Cardiac septum (tissue), 1 donor: Measurements from ENCODE around the gene MUC6. TPM values are rescaled to one million over a fixed set of nuclear protein-coding genes. Genes with fewer than 3 reads are reported as not detected.

Experiments
- DNase-seq: peaks from one replicate; pipeline ENCODE4 v3.0.0-alpha.2; 2020; ENCODE audit warnings: low spot score
- intact Hi-C: fragments of 100-400 bp; cut with DNase I; formaldehyde crosslinking; loops from one replicate; pipeline ENCODE4 v1.14.0; 2022
- total RNA-seq: library from RNA; stranded (reverse); fragmentation: NEBNext Ultra II Directional; extraction: Animal tissue kit (Norgen Biotek cat#: 25700); gene quantifications from one replicate; pipeline ENCODE4 v1.2.1, GENCODE V29; 2021
- donor health status: DM: no; HTN: no; CAD: no.

Gene MUC6
- total RNA-seq, 1 donor from 2014 or later, result not detected

- no peak for DNase-seq
- intact Hi-C loops, result no loop called here
Measured at GRCh38 chr11:1029654-1030053, 6.9 kb downstream of the MUC6 start.

- no peak for DNase-seq
- intact Hi-C loops, result no loop called here
Measured at GRCh38 chr11:1029051-1029450, 7.5 kb downstream of the MUC6 start.

- intact Hi-C loops, result no loop called here
- DNase-seq, result no peak
Measured at GRCh38 chr11:1028616-1029015, 7.9 kb downstream of the MUC6 start.

- intact Hi-C loops, result no loop called here
- DNase-seq, result no peak
Measured at GRCh38 chr11:1028291-1028540, 8.3 kb downstream of the MUC6 start.

GRCh38 chr11:1027483-1028290 is 8.8 kb downstream of the MUC6 start:
- intact Hi-C loops, result no loop called here
- no peak for DNase-seq

- no peak for DNase-seq
- intact Hi-C loops, result no loop called here
Measured at GRCh38 chr11:1026641-1027482, 9.7 kb downstream of the MUC6 start.

GRCh38 chr11:1026163-1026450 is 10.4 kb downstream of the MUC6 start:
- intact Hi-C loops, result no loop called here
- DNase-seq, result no peak

- DNase-seq, result no peak
- intact Hi-C loops, result no loop called here
Measured at GRCh38 chr11:1025410-1026162, 10.9 kb downstream of the MUC6 start.

- DNase-seq, result no peak
- intact Hi-C loops, result no loop called here
Measured at GRCh38 chr11:1024597-1025409, 11.7 kb downstream of the MUC6 start.

- no peak for DNase-seq
- intact Hi-C loops, result no loop called here
Measured at GRCh38 chr11:1023811-1024596, 12.5 kb downstream of the MUC6 start.

GRCh38 chr11:1022908-1023810 is 13.4 kb downstream of the MUC6 start:
- intact Hi-C loops, result no loop called here
- no peak for DNase-seq

GRCh38 chr11:1022411-1022810 is 14.1 kb downstream of the MUC6 start:
- intact Hi-C loops, result no loop called here
- no peak for DNase-seq

- intact Hi-C loops, result no loop called here
- DNase-seq, result no peak
Measured at GRCh38 chr11:1020211-1020905, 16.2 kb downstream of the MUC6 start.

- intact Hi-C loops, result loop anchor here (10.0 kb wide), 1 partner anchor 165 kb away; no protein-coding TSS in a partner anchor
- DNase-seq, result no peak
Measured at GRCh38 chr11:1019321-1019910, 17.1 kb downstream of the MUC6 start.

GRCh38 chr11:1018091-1018490 is 18.4 kb downstream of the MUC6 start:
- DNase-seq, result no peak
- intact Hi-C loops, result loop anchor here (10.0 kb wide), 1 partner anchor 167 kb away; no protein-coding TSS in a partner anchor

GRCh38 chr11:1017269-1018005 is 19.1 kb downstream of the MUC6 start:
- intact Hi-C loops, result loop anchor here (10.0 kb wide), 1 partner anchor 167 kb away; no protein-coding TSS in a partner anchor
- DNase-seq, result no peak
